Colonic mucosa (tissue), 4 donors: ENCODE data around the gene OR10H1. TPM values are rescaled to one million over a fixed set of nuclear protein-coding genes. Genes with fewer than 3 reads are reported as not detected.
A peak's percentile ranks its signal among the peaks of the same experiment; 100 is the strongest.
"Not testable (repeated sequence)": the region's sequence is repeated elsewhere in the genome, so short reads cannot be mapped to it uniquely, and the experiment has no call there.

Experiments
- DNase-seq: peaks from one replicate; pipeline ENCODE4 v3.0.0-alpha.2; 2020
- H3K27ac ChIP-seq: fragments of 200-600 bp; one replicate; pipeline ENCODE4 v1.8.0; 2021
- H3K27me3 ChIP-seq: fragments of 200-600 bp; one replicate; pipeline ENCODE4 v1.8.0; 2021
- H3K36me3 ChIP-seq: fragments of 200-600 bp; one replicate; pipeline ENCODE4 v1.8.0; 2021
- H3K4me1 ChIP-seq: fragments of 200-600 bp; one replicate; pipeline ENCODE4 v1.8.0; 2021; ENCODE audit warnings: mild to moderate bottlenecking
- H3K4me3 ChIP-seq: fragments of 200-600 bp; one replicate; pipeline ENCODE4 v1.8.0; 2021
- H3K9ac ChIP-seq, 2 donors: one replicate each; pipeline ENCODE4 v1.7.0; 2013; ENCODE audit warnings: control low read depth in 2 of 2, low read depth in 2 of 2, low read length in 2 of 2
- H3K9me3 ChIP-seq: fragments of 200-600 bp; one replicate; pipeline ENCODE4 v1.8.0; 2021
- CTCF ChIP-seq: fragments of 200-600 bp; IDR thresholded peaks from one replicate; pipeline ENCODE4 v1.8.0; 2022; ENCODE audit warnings: antibody characterized with exemption, mild to moderate bottlenecking
- intact Hi-C: fragments of 100-400 bp; cut with DNase I; formaldehyde crosslinking; loops from one replicate; pipeline ENCODE4 v1.14.1; 2022
- total RNA-seq, 2 donors: library from RNA; stranded (reverse); fragmentation: NEBNext Ultra II Directional in 1 of 2; extraction: Animal tissue kit (Norgen Biotek cat#: 25700) in 1 of 2; gene quantifications; one replicate each; pipeline ENCODE4 v1.2.1, GENCODE V29; 2021
- donor health status: healthy.
- donor health status: DM: no; HTN: no; CAD: no.
- donor health status: DM: no; HTN: no; CAD: no.

OR10H1 gene
- total RNA-seq, 2 donors from 2014 or later, result not detected

- Histone ChIP-seq H3K4me3 (no peak overlapping the region), H3K27ac (no peak overlapping the region), H3K9ac (no peak overlapping the region), H3K27me3 (no peaks in the 10 kb centered on the region), H3K9me3 (no peaks in the 10 kb centered on the region), H3K36me3 (no peaks in the 10 kb centered on the region), H3K4me1 (no peaks in the 10 kb centered on the region)
- DNase-seq, result no peak
- intact Hi-C loops, result no loop called here
- no peak for TF ChIP-seq CTCF
Observed at GRCh38 chr19:15820646-15821045, 5.2 kb upstream of the OR10H1 start.

- intact Hi-C loops, result no loop called here
Observed at GRCh38 chr19:15813916-15814315, 1.5 kb downstream of the OR10H1 start.

GRCh38 chr19:15812060-15812722 is 3.3 kb downstream of the OR10H1 start:
- intact Hi-C loops, result no loop called here
- no peaks in the 10 kb centered on the region for H3K36me3 ChIP-seq
- H3K4me3 ChIP-seq, result no peak overlapping the region
- no peak for DNase-seq
- no peak overlapping the region for H3K27ac ChIP-seq
- no peaks in the 10 kb centered on the region for H3K4me1 ChIP-seq
- TF ChIP-seq CTCF, result no peak
- H3K9ac ChIP-seq, result no peak overlapping the region
- H3K27me3 ChIP-seq, result no peaks in the 10 kb centered on the region
- H3K9me3 ChIP-seq, result no peaks in the 10 kb centered on the region

More at GRCh38 chr19:15813916-15814315, 1.5 kb downstream of the OR10H1 start:
- no peak for DNase-seq
- no peaks in the 10 kb centered on the region for H3K4me1 ChIP-seq
- H3K27me3 ChIP-seq, result no peaks in the 10 kb centered on the region
- H3K36me3 ChIP-seq, result no peaks in the 10 kb centered on the region
- no peak overlapping the region for H3K27ac ChIP-seq
- no peaks in the 10 kb centered on the region for H3K9me3 ChIP-seq
- no peak overlapping the region for H3K4me3 ChIP-seq
- H3K9ac ChIP-seq, result no peak overlapping the region
- no peak for TF ChIP-seq CTCF

GRCh38 chr19:15811476-15811875 is 4.0 kb downstream of the OR10H1 start:
- H3K27me3 ChIP-seq, result no peaks in the 10 kb centered on the region

GRCh38 chr19:15810335-15810734 is 5.1 kb downstream of the OR10H1 start:
- no peak overlapping the region for H3K4me3 ChIP-seq
- intact Hi-C loops, result loop anchor here (2.0 kb wide), 1 partner anchor 182 kb away; no protein-coding TSS in a partner anchor
- H3K36me3 ChIP-seq, result no peaks in the 10 kb centered on the region
- no peaks in the 10 kb centered on the region for H3K27me3 ChIP-seq
- H3K9ac ChIP-seq, result no peak overlapping the region
- H3K9me3 ChIP-seq, result no peaks in the 10 kb centered on the region
- no peak overlapping the region for H3K27ac ChIP-seq
- H3K4me1 ChIP-seq, result no peaks in the 10 kb centered on the region
- peak; percentile 30 for TF ChIP-seq CTCF
- peak; percentile 35 for DNase-seq

More at GRCh38 chr19:15811476-15811875, 4.0 kb downstream of the OR10H1 start:
- H3K4me1 ChIP-seq, result no peaks in the 10 kb centered on the region
- no peak for TF ChIP-seq CTCF
- H3K9me3 ChIP-seq, result no peaks in the 10 kb centered on the region
- intact Hi-C loops, result loop anchor here (2.0 kb wide), 1 partner anchor 183 kb away; no protein-coding TSS in a partner anchor
- H3K36me3 ChIP-seq, result no peaks in the 10 kb centered on the region
- H3K4me3 ChIP-seq, result no peak overlapping the region
- no peak for DNase-seq
- H3K9ac ChIP-seq, result no peak overlapping the region
- no peak overlapping the region for H3K27ac ChIP-seq

- H3K9ac ChIP-seq, H3K27ac ChIP-seq, H3K4me1 ChIP-seq, H3K36me3 ChIP-seq, H3K27me3 ChIP-seq, DNase-seq, intact Hi-C loops, H3K4me3 ChIP-seq, H3K9me3 ChIP-seq: not testable (repeated sequence)
Observed at GRCh38 chr19:15794279-15794678, 21.2 kb downstream of the OR10H1 start.
